Neural cell (in vitro differentiated cells): ENCODE results near the gene PARD3B. TPM values are rescaled to one million over a fixed set of nuclear protein-coding genes. Genes with fewer than 3 reads are reported as not detected.

ENCODE experiments used
- H2AFZ ChIP-seq: fragments of 200-600, 300-800 bp; sonication (generic), shearing (Covaris generic); 2 replicates; pipeline ENCODE4 v1.6.0; 2014; ENCODE audit warnings: low read depth, mild to moderate bottlenecking, antibody characterized with exemption, low read length, moderate library complexity
- H3F3A ChIP-seq: fragments of 200-600 bp; shearing (Covaris generic); 2 replicates; pipeline ENCODE4 v1.6.1; 2016; ENCODE audit warnings: mild to moderate bottlenecking, moderate library complexity, mixed read lengths, antibody characterized with exemption, low read length; ENCODE audit not compliant: insufficient read depth, poor library complexity, severe bottlenecking
- H3K27ac ChIP-seq: fragments of 200-600, 300-800 bp; sonication (generic), shearing (Covaris generic); 2 replicates; pipeline ENCODE4 v1.5.1; 2014; ENCODE audit warnings: mild to moderate bottlenecking, low read length, moderate library complexity
- H3K27me3 ChIP-seq: fragments of 300-800, 200-600 bp; sonication (generic), shearing (Covaris generic); 2 replicates; pipeline ENCODE4 v1.6.0; 2014; ENCODE audit warnings: mild to moderate bottlenecking, low read depth, low read length, moderate library complexity; ENCODE audit not compliant: insufficient read depth
- H3K36me3 ChIP-seq: fragments of 300-800, 200-600 bp; sonication (generic), shearing (Covaris generic); 2 replicates; pipeline ENCODE4 v1.5.1; 2014; ENCODE audit warnings: mild to moderate bottlenecking, antibody characterized with exemption, low read length, moderate library complexity; ENCODE audit not compliant: insufficient read depth
- H3K4me2 ChIP-seq: fragments of 300-800, 200-600 bp; sonication (generic), shearing (Covaris generic); 2 replicates; pipeline ENCODE4 v1.6.0; 2014; ENCODE audit warnings: mild to moderate bottlenecking, low read length
- H3K4me3 ChIP-seq: fragments of 300-800, 200-600 bp; sonication (generic), shearing (Covaris generic); 2 replicates; pipeline ENCODE4 v1.5.1; 2014; ENCODE audit warnings: mild to moderate bottlenecking, low read length, moderate library complexity
- H3K79me2 ChIP-seq: fragments of 200-600 bp; shearing (Covaris generic); replicated peaks from 2 replicates; pipeline ENCODE4 v1.6.0; 2014; ENCODE audit warnings: mild to moderate bottlenecking, low read length, moderate library complexity; ENCODE audit not compliant: insufficient read depth
- H3K9ac ChIP-seq: fragments of 300-800, 200-600 bp; sonication (generic), shearing (Covaris generic); 2 replicates; pipeline ENCODE4 v1.6.1; 2016; ENCODE audit warnings: mild to moderate bottlenecking, low read length, mixed read lengths
- H3K9me2 ChIP-seq: fragments of 200-600 bp; shearing (Covaris generic); 2 replicates; pipeline ENCODE4 v1.6.1; 2016; ENCODE audit warnings: mild to moderate bottlenecking, low read length, mixed read lengths; ENCODE audit not compliant: insufficient read depth
- H3K9me3 ChIP-seq: fragments of 200-600, 300-800 bp; sonication (generic), shearing (Covaris generic); 2 replicates; pipeline ENCODE4 v1.6.1; 2016; ENCODE audit warnings: mild to moderate bottlenecking, mixed run types, low read length, moderate library complexity, mixed read lengths
- H4K20me1 ChIP-seq: fragments of 200-600 bp; shearing (Covaris generic); 2 replicates; pipeline ENCODE4 v1.6.1; 2016; ENCODE audit warnings: mild to moderate bottlenecking, mixed run types; ENCODE audit not compliant: insufficient read depth
- EP300 ChIP-seq: fragments of 450-650 bp; conservative IDR thresholded peaks from 2 replicates; pipeline ENCODE4 v1.6.1; 2014; ENCODE audit warnings: antibody characterized with exemption, mild to moderate bottlenecking, moderate library complexity; ENCODE audit not compliant: poor library complexity, severe bottlenecking
- EZH2 ChIP-seq: fragments of 200-600, 300-800 bp; shearing (Covaris generic), sonication (generic); IDR thresholded peaks from 2 replicates; pipeline ENCODE4 v1.6.1; 2014; ENCODE audit warnings: antibody characterized with exemption, low read length, borderline replicate concordance, mild to moderate bottlenecking; ENCODE audit not compliant: insufficient read depth, poor library complexity, severe bottlenecking
- MXI1 ChIP-seq: fragments of 450-650 bp; conservative IDR thresholded peaks from 2 replicates; pipeline ENCODE4 v1.6.1; 2014; ENCODE audit warnings: antibody characterized with exemption, mild to moderate bottlenecking; ENCODE audit not compliant: poor library complexity, severe bottlenecking
- POLR2AphosphoS5 ChIP-seq: IDR thresholded peaks from 2 replicates; pipeline ENCODE4 v1.6.1; 2012
- RAD21 ChIP-seq: fragments of 450-650 bp; conservative IDR thresholded peaks from 2 replicates; pipeline ENCODE4 v1.6.1; 2014; ENCODE audit warnings: antibody characterized with exemption, mild to moderate bottlenecking, moderate library complexity
- REST ChIP-seq: IDR thresholded peaks from 2 replicates; pipeline ENCODE4 v1.6.1; 2012; ENCODE audit warnings: borderline replicate concordance
- SMC3 ChIP-seq: fragments of 450-650 bp; conservative IDR thresholded peaks from 2 replicates; pipeline ENCODE4 v1.6.1; 2014; ENCODE audit warnings: antibody characterized with exemption, mild to moderate bottlenecking, moderate library complexity; ENCODE audit not compliant: poor library complexity
- TAF1 ChIP-seq: IDR thresholded peaks from 2 replicates; pipeline ENCODE4 v1.6.1; 2012; ENCODE audit warnings: low read depth
- polyA plus RNA-seq: library from polyadenylated mRNA; depleted of rRNA; stranded (reverse); fragments of >200 nt; gene quantifications from 2 replicates; pipeline ENCODE4 v1.2.3, GENCODE V29; 2014
- TF ChIP-seq, protein P1 (sequence below): fragments of 450-650 bp; IDR thresholded peaks from 2 replicates; pipeline ENCODE4 v1.5.1; 2014; ENCODE audit warnings: antibody characterized with exemption, mild to moderate bottlenecking, moderate library complexity; ENCODE audit not compliant: poor library complexity, severe bottlenecking

Gene PARD3B
- polyA plus RNA-seq, 1 donor from 2014 or later, result 0.54 TPM

- no peaks in the 10 kb centered on the region for H4K20me1 ChIP-seq
- H3F3A ChIP-seq, result no peaks in the 10 kb centered on the region
- no peak for TF ChIP-seq RAD21
- no peak for TF ChIP-seq EZH2
- TF ChIP-seq EP300, result no peak
Observed at GRCh38 chr2:205574001-205574400, 1028.7 kb downstream of the PARD3B start.

GRCh38 chr2:205579335-205579734 is 1034.1 kb downstream of the PARD3B start:
- no peaks in the 10 kb centered on the region for H4K20me1 ChIP-seq
- no peaks in the 10 kb centered on the region for H3K9me3 ChIP-seq
- no peaks in the 10 kb centered on the region for H3K9me2 ChIP-seq
- H3F3A ChIP-seq, result no peaks in the 10 kb centered on the region
- no peaks in the 10 kb centered on the region for H3K27me3 ChIP-seq
- TF ChIP-seq POLR2AphosphoS5, result no peak
- TF ChIP-seq TAF1, result no peak
- no peak for TF ChIP-seq MXI1
- no peak for TF ChIP-seq REST
- no peak for TF ChIP-seq EP300
- TF ChIP-seq, protein P1, sequence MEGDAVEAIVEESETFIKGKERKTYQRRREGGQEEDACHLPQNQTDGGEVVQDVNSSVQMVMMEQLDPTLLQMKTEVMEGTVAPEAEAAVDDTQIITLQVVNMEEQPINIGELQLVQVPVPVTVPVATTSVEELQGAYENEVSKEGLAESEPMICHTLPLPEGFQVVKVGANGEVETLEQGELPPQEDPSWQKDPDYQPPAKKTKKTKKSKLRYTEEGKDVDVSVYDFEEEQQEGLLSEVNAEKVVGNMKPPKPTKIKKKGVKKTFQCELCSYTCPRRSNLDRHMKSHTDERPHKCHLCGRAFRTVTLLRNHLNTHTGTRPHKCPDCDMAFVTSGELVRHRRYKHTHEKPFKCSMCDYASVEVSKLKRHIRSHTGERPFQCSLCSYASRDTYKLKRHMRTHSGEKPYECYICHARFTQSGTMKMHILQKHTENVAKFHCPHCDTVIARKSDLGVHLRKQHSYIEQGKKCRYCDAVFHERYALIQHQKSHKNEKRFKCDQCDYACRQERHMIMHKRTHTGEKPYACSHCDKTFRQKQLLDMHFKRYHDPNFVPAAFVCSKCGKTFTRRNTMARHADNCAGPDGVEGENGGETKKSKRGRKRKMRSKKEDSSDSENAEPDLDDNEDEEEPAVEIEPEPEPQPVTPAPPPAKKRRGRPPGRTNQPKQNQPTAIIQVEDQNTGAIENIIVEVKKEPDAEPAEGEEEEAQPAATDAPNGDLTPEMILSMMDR, result no peak
- no peak for TF ChIP-seq RAD21
- no peak for TF ChIP-seq SMC3
- no peak for TF ChIP-seq EZH2
- no peak overlapping the region for H2AFZ ChIP-seq
- H3K4me3 ChIP-seq, result no peak overlapping the region
- no peak overlapping the region for H3K27ac ChIP-seq
- no peaks in the 10 kb centered on the region for H3K79me2 ChIP-seq
- H3K4me2 ChIP-seq, result no peak overlapping the region
- H3K9ac ChIP-seq, result no peak overlapping the region
- no peaks in the 10 kb centered on the region for H3K36me3 ChIP-seq

More at GRCh38 chr2:205574001-205574400, 1028.7 kb downstream of the PARD3B start:
- no peaks in the 10 kb centered on the region for H3K79me2 ChIP-seq
- H3K36me3 ChIP-seq, result no peaks in the 10 kb centered on the region
- H3K4me3 ChIP-seq, result no peak overlapping the region
- H2AFZ ChIP-seq, result no peak overlapping the region
- H3K9me2 ChIP-seq, result no peaks in the 10 kb centered on the region
- H3K4me2 ChIP-seq, result no peak overlapping the region
- H3K9me3 ChIP-seq, result no peaks in the 10 kb centered on the region
- no peak overlapping the region for H3K27ac ChIP-seq
- H3K27me3 ChIP-seq, result no peaks in the 10 kb centered on the region
- H3K9ac ChIP-seq, result no peak overlapping the region
